Endothelial cell (in vitro differentiated cells): Measurements from ENCODE around the gene PSMC3IP. TPM values are rescaled to one million over a fixed set of nuclear protein-coding genes. Genes with fewer than 3 reads are reported as not detected.
A peak's percentile ranks its signal among the peaks of the same experiment; 100 is the strongest.

ENCODE experiments used
- DNase-seq: peaks from one replicate; pipeline ENCODE4 v3.0.0; 2021; ENCODE audit warnings: low spot score
- H3K27ac Mint-ChIP-seq: one replicate; pipeline ENCODE4 v1.8.0; 2021; ENCODE audit warnings: mixed read lengths, inconsistent platforms; ENCODE audit not compliant: unreplicated experiment
- H3K27me3 Mint-ChIP-seq: one replicate; pipeline ENCODE4 v1.8.0; 2021; ENCODE audit warnings: mild to moderate bottlenecking, moderate library complexity, mixed read lengths, inconsistent platforms; ENCODE audit not compliant: unreplicated experiment
- H3K36me3 Mint-ChIP-seq: one replicate; pipeline ENCODE4 v1.8.0; 2021; ENCODE audit warnings: mild to moderate bottlenecking, low read depth, mixed read lengths, inconsistent platforms; ENCODE audit not compliant: unreplicated experiment
- H3K4me1 Mint-ChIP-seq: one replicate; pipeline ENCODE4 v1.8.0; 2021; ENCODE audit warnings: mild to moderate bottlenecking, mixed read lengths, inconsistent platforms; ENCODE audit not compliant: unreplicated experiment
- H3K4me3 Mint-ChIP-seq: one replicate; pipeline ENCODE4 v1.8.0; 2021; ENCODE audit warnings: mild to moderate bottlenecking, mixed read lengths, inconsistent platforms; ENCODE audit not compliant: unreplicated experiment
- H3K9me3 Mint-ChIP-seq: one replicate; pipeline ENCODE4 v1.8.0; 2021; ENCODE audit warnings: mixed read lengths, inconsistent platforms; ENCODE audit not compliant: unreplicated experiment
- CTCF ChIP-seq: fragments of 200-600 bp; sonication (generic); IDR thresholded peaks from one replicate; pipeline ENCODE4 v1.5.0; 2021; ENCODE audit warnings: antibody characterized with exemption; ENCODE audit not compliant: unreplicated experiment
- total RNA-seq: library from RNA; stranded (reverse); fragmentation: NEBNext Ultra II Directional; extraction: Animal tissue kit (Norgen Biotek cat#: 25700); gene quantifications from one replicate; pipeline ENCODE4 v1.2.1, GENCODE V29; 2021; ENCODE audit not compliant: unreplicated experiment

PSMC3IP gene
- total RNA-seq, 1 donor from 2014 or later = 8.0 TPM

- Mint-ChIP-seq H3K9me3 (no peaks in the 10 kb centered on the region), H3K4me1 (peaks cover 32% of the 10 kb centered on the region), H3K4me3 (peak overlapping the region; percentile 24), H3K36me3 (peaks cover 54% of the 10 kb centered on the region), H3K27me3 (peaks cover 10% of the 10 kb centered on the region), H3K27ac (no peak overlapping the region)
- TF ChIP-seq CTCF = no peak
- DNase-seq = no peak
These were observed 4.4 kb downstream of the PSMC3IP start for GRCh38 chr17:42573095-42573494.

- no peak for TF ChIP-seq CTCF
- DNase-seq = no peak
- peaks cover 8% of the 10 kb centered on the region for H3K27me3 Mint-ChIP-seq
- no peaks in the 10 kb centered on the region for H3K9me3 Mint-ChIP-seq
- peaks cover 26% of the 10 kb centered on the region for H3K4me1 Mint-ChIP-seq
- peaks cover 43% of the 10 kb centered on the region for H3K36me3 Mint-ChIP-seq
- H3K27ac Mint-ChIP-seq = peak overlapping the region; percentile 18
- peak overlapping the region; percentile 74 for H3K4me3 Mint-ChIP-seq
These were observed 5.9 kb downstream of the PSMC3IP start for GRCh38 chr17:42571435-42572225.

GRCh38 chr17:42568341-42569111, 9.0 kb downstream of the PSMC3IP start:
- no peak for TF ChIP-seq CTCF
- Mint-ChIP-seq H3K36me3 (peaks cover 35% of the 10 kb centered on the region), H3K27ac (no peak overlapping the region), H3K4me1 (peaks cover 21% of the 10 kb centered on the region), H3K9me3 (no peaks in the 10 kb centered on the region), H3K4me3 (peak overlapping the region; percentile 7), H3K27me3 (peaks cover 7% of the 10 kb centered on the region)
- no peak for DNase-seq

GRCh38 chr17:42566883-42567573, 10.5 kb downstream of the PSMC3IP start, which contains the start of gene MLX:
Gene MLX, plus strand, starts transcription at chr17:42567100. Its CDS starts 25 bp downstream, at chr17:42567125.
- peaks cover 9% of the 10 kb centered on the region for H3K27me3 Mint-ChIP-seq
- H3K4me3 Mint-ChIP-seq = peak within 1 kb of the TSS; percentile 96
- H3K36me3 Mint-ChIP-seq = peaks cover 30% of the 10 kb centered on the region
- DNase-seq = peak; percentile 90
- TF ChIP-seq CTCF = no peak
- H3K4me1 Mint-ChIP-seq = peaks cover 25% of the 10 kb centered on the region
- no peaks in the 10 kb centered on the region for H3K9me3 Mint-ChIP-seq
- peak within 1 kb of the TSS; percentile 91 for H3K27ac Mint-ChIP-seq
